ENCODE data around the gene SPPL2A. TPM values are rescaled to one million over a fixed set of nuclear protein-coding genes. Genes with fewer than 3 reads are reported as not detected.
A peak's percentile ranks its signal among the peaks of the same experiment; 100 is the strongest.
"Not testable (repeated sequence)": the region's sequence is repeated elsewhere in the genome, so short reads cannot be mapped to it uniquely, and the experiment has no call there.

The SPPL2A gene, protein sequence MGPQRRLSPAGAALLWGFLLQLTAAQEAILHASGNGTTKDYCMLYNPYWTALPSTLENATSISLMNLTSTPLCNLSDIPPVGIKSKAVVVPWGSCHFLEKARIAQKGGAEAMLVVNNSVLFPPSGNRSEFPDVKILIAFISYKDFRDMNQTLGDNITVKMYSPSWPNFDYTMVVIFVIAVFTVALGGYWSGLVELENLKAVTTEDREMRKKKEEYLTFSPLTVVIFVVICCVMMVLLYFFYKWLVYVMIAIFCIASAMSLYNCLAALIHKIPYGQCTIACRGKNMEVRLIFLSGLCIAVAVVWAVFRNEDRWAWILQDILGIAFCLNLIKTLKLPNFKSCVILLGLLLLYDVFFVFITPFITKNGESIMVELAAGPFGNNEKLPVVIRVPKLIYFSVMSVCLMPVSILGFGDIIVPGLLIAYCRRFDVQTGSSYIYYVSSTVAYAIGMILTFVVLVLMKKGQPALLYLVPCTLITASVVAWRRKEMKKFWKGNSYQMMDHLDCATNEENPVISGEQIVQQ
- total RNA-seq: 114 and 173 TPM in 2 replicates

DNA sequence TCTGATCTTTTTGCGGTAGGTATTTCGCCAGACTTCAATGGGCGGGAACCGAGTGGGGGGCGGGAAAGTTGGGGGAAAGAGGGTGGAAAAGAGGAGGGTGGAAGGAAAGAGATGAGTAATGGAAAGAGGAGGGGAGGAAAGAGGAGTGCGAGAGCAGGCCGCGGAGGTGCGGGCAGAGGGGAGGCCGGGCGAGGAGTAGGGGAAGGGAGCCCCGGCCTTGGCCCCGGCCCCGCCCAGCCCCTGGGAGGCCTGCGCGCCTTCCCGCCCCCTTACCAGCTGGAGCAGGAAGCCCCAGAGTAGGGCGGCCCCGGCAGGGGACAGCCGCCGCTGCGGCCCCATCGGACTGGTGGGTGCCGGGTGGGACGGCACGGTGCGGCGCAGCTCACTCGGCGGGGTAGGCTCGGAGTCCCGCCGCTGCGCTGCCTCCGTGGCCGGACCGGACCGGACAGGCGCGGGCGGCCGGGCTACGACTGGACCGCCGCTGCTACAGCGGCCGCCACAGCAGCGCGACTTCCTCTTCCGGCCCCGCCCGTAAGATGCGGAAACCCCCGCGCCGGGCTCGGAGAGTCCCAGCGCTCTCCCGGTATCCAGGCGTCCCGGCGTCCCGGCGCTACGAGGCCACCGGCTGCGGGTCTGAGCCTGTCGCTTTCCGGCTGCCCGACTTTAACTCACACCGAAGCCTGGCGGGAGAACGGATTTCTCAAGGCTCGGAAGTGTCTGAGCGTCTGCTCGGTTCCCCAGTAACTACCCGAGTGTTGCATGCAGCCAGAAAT lies at the start of gene SPPL2A:
SPPL2A (minus strand) TSS at position 512 of the 773 bp plus-strand sequence; CDS start at position 339, 173 bp downstream.
- DNase-seq: peak; percentile 67

DNA sequence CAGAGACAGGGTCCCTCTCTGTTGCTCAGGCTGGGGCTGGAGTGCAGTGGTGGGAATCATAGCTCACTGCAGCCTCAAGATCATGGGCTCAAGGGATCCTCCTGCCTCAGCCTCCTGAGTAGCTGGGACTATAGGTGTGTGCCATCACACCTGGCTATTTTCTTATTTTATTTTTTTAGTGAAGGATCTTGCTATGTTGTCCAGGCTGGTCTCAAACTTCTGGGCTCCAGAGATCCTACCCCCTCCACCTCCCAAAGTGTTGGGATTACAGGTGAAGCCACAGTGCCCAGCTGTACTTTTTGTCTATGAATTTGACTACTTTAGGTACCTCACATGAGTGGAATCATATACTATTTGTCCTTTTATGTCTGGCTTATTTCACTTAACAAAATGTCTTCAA lies 49.1 kb upstream of the SPPL2A start:
- no peak for DNase-seq

DNA sequence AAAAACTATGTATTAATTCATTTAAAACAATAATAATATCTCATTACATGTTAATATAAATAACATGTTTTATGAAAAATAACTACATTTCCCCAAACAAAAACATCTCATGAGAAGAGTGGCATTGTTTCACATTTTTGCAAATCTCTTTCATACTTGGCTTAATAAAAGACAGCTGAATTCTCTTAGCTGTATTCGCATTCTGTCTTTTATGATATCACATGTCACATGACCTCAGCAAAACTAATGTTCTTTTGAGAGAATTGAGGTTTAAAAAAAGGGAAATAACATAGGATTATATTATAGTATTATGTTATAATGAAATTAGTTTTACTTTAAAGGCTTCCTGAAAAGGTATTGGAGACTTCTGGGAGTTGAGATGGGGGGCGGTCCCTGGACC lies 48.4 kb upstream of the SPPL2A start:
- DNase-seq: no peak

DNA sequence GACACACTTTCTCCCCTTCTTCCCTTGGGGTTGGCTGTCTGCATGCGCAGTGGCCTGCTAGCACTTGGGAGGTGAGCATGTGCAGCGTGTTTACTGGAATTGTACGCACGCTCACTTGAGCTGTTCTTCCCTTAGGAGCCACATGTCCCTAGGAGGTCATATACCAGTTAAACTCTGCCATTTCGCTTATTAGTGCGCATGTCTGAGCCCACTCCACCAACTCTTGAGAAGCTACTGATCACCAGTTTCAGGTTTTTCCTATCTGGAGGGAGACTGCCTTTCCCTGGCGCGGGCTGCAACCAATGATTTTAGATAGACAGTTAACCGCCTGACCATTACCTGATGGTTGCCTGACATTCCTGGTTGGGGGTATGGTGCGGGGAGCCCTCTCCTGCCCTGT lies 47.6 kb upstream of the SPPL2A start:
- no peak for DNase-seq

DNA sequence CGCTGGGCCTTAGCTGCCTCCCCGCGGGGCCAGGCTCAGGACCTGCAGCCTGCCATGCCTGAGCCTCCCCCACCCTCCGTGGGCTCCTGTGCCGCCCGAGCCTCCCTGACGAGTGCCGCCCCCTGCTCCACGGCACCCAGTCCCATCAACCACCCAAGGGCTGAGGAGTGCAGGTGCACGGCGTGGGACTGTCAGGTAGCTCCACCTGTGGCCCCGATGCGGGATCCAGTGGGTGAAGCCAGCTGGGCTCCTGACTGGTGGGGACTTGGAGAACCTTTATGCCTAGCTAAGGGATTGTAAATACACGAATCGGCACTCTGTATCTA lies 46.6 kb upstream of the SPPL2A start:
- not testable (repeated sequence) for DNase-seq

DNA sequence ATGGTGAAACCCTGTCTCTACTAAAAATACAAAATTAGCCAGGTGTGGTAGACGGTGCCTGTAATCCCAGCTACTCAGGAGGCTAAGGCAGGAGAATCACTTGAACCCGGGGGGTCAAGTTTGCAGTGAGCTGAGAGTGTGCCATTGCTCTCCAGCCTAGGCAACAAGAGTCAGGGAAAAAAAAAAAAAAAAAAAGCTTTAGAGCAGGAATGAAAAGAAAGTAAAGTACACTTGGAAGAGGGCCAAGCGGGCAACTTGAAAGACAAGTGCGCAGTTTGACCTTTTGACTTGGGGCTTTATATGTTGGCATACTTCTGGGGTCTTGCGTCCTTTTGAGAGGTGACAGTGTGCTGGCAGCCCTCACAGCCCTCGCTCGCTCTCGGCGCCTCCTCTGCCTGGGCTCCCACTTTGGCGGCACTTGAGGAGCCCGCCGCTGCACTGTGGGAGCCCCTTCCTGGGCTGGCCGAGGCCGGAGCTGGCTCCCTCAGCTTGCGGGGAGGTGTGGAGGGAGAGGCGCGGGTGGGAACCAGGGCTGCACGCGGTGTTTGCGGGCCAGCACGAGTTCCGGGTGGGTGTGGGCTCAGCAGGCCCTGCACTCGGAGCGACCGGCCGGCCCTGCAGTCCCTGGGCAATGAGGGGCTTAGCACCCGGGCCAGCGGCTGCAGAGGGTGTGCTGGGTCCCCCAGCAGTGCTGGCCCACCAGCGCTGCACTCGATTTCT lies 46.1 kb upstream of the SPPL2A start:
- DNase-seq: not testable (repeated sequence)

DNA sequence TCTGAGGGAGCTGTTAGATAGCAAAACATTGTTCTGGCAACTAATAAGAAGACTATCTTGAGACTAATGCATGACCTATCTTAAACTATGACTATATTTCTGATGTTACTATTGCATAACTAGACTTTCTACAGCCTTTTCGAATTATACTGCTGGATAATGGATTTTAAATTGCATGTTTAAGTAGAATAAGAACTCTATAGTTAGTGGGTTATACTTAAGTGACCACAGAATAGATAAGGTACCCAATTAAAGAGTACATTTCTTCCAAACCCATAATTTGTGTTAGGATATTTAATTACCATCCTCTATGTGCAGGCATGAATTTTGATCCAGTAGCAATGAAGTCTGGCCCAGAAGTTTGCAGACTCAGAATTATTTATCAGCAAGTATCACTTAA lies 44.6 kb upstream of the SPPL2A start:
- DNase-seq: no peak

DNA sequence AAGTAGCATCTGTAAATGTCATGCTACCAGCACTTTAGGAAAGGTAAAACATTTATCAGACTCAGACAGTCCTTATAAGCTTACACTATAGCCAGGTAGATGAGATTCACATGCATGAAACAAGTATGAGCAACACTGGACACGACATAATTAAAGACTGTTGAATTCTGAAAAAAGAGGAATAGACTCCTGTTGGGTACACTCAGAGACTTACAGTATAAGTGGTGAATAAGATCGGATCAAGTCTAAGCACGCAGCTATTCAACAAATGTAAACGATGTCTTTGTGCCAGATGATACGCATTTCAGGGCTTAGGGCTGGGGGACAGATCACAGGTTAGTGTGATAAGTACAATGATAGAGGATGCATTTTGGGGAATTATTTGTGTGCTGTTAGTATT lies 43.2 kb upstream of the SPPL2A start:
- no peak for DNase-seq

DNA sequence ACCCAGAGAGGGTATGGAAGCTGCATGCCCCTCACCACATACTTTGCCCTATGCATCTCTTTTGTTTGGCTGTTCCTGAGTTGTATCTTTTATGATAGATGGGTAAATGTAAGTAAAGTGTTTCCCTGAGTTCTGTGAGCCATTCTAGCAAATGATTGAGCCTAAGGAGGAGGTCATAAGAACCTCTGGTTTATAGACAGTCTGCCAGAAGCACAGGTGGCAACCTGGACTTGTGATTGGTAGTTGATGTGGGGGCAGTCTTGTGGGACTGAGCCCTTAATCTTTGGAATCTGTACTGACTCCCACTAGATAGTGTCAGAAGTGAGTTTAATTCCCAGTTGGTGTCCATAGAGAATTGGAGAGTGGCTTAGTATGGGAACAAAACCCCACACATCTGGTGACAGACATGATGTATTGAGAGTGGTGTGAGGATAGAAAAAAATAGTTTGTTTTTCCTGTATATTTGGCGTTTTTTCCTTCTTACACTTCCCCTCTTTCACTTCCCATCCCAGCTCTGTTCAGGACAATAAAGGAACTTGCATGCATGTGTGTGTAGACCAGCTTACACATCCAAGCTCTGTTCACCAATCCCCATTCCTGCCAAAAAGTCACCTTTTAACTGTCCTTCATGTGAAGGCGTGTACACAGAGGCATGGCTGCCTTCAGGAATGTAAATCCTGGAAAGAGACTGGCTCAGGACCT lies 38.1 kb upstream of the SPPL2A start:
- DNase-seq: no peak

DNA sequence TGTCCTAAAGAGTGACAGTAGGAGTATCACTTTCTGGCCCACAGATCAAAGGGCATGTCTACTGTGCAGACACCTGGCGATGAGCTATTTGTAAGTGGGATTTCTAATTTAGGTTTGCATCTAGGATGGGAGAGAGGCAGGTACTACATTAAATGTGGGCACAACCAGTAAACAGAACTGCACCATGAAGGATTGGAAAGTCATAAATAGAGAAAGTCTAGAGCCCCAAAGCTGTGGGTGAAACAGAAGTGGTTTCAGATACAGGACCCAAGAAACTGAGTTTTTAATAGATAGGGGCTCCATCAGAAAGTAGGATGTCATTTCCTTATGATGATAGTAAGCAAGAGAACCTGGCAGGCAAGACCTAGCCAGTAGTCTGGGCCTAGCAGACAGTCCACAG lies 35.2 kb upstream of the SPPL2A start:
- DNase-seq: no peak

DNA sequence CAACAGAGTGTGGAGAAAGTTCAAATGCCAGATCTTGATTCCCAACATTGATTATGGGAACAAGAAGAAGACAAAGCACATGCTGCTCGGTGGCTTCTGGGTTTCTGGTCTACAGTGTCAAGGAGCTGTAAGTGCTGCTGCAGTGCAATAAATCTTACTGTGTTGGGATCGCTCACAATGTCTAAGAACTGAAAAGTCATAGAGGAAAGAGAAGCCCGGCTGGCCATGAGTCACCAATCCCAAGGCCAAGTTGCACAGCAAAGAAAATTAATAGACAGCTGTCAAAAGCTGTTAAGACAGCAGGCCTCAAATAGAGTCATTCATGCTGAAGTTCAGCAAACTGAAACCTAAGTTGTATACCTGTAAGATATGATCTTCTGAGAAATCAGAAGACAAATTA lies 33.2 kb upstream of the SPPL2A start:
- peak; percentile 50 for DNase-seq

DNA sequence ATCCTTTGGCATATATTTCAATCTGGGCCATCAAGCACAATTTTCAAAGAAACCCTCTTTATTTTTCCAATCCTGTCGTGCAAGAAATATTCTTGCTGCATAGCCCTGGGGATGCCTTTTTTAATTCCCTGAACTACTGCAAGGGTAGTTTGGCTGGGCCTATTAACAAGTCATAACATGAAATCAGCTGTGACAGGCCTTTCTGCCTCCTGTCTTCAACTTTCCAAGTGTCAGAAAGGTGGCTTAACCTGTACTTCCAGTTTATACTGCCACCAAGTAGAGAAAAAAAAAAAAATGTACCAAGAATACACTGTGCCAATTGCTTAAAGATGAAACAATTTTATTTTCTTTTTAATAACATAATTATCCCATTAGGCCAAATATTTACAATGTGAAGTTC lies 32.4 kb upstream of the SPPL2A start:
- no peak for DNase-seq

DNA sequence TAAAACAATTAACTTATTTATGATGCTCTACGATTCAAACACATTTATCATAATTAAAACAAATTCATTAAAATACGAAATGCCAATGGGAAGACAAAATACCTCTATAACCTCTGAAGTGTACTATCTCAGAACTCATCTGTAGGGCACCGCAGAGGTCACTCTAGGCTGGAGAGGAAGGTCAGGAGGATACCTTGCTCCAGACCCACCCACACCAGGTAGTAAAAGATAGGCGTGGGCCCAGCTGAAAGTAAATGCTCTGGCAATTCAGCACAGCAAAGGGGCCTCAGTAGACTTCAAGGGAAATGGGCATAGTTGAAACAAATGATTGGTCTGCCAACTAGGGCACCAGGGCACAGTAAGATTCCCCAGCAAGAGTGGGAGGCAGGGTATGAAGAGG lies 26.0 kb upstream of the SPPL2A start:
- no peak for DNase-seq

DNA sequence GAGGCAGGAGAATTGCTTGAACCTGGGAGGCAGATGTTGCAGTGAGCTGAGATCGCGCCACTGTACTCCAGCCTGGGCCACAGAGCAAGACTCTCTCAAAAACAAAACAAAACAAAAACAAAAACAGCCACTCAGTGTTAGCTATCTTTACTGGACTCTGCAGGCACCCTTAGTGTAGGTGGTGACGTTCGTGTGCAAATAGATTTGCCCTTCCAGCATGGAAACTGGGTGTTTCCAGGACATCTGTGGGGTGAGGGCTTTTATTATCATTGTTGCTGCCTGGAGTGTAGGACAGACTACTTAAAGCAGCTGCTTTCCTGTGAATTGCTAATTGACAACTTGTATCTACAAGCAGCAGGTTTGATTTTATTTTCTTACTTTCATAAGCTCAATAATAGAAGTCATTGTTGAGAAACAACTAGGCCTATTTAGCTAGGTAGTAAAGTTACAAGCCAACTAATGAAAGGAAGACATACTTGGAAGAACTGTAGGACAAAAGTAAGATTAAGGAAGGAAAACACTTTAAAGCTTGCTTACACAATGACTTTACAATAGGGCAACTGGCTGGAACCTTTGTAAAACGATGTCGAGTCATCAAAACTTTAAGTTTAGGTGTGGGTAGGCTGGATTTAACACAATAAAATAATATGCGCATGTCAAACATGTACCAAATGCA lies 25.4 kb upstream of the SPPL2A start:
- no peak for DNase-seq

DNA sequence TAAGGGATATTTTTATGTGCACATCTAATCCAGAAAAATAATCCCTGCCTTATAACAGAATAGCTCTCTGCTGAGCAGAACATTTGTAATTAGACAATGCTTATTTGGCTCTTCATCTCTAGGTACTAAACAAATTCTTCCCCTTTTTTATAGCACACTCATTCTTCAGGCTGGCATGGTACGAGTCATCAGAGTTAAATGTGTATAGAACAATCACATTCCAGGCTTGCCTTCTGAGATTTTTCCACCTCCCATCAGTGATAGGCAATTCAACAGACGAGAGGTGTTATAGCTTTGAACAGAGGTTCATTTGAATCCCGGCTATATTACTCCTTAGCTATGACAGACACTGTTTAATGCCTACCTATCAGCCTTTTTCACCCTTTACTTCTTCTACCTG lies 21.4 kb upstream of the SPPL2A start:
- no peak for DNase-seq

DNA sequence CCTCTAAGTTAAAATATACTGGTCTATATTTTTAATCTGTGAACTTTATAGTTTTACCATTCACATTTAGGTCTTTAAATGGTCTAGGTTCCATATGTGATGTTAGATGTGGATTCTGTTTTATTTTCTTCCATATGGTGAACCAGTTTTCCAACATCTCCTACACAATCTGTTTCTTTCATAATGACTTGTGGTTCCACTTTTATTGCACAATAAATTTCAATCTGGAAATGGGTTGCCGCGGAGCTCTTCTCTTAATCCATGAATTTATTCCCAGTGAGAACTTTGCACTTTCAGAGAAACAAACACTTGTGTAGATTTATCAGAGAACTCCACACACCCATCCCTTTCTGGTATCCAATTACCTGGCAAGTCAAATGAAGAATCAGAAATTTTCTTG lies 20.9 kb upstream of the SPPL2A start:
- DNase-seq: no peak

DNA sequence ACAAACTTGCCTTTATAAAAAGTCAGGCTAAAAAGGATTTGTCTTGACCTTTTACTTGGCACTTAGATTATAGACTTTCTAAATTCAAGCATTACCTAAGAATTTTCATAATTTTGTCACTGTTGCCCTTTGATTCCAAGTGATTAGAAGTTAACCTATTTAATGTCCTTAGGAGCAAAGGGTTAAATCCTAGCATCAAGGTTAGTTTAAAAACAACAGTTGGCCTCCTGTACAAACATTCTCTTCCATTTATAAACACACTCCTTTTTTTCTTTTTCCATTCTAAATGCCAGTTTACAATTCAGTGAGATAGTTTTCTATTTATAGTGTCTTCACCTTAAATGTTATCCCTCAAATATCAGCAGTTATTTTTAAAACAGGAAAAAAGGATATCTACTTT lies 18.4 kb upstream of the SPPL2A start:
- no peak for DNase-seq

DNA sequence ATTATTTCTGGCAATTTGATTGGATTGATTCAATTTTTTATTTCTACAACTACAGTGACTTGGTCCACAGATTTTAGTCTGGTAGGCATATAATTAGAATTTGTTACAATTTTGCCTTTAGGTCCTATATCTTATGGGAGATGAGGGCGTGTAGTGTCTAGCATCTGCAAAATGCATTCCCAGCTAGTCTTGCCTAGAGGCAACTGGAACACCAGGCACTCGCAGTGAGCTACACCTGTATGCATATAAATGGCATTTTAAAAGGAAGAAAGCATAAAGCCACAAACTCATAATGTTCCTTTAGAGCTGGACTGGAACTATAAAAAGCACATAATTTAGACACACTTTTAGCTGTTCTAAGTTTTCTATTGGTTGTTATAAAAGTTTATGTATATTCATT lies 17.9 kb upstream of the SPPL2A start:
- no peak for DNase-seq

DNA sequence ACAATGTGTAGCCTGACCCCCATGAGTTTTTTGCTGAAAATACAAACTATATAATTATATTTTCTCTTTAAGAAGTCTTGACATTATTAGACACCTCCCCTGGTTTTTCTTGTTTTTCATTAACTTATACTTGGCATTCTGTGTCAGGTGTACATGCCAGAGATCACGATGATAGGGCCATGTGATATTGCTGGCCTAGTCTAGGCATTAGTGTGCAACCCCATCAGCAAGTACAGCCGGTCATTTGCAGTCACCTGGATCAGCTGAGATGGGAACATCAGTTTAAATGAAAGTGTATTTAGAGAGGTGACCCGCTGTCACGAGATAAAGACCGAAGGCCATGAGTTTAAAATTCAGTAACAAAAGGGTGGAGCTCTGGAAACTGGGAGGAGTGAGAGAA lies 12.6 kb upstream of the SPPL2A start:
- no peak for DNase-seq

DNA sequence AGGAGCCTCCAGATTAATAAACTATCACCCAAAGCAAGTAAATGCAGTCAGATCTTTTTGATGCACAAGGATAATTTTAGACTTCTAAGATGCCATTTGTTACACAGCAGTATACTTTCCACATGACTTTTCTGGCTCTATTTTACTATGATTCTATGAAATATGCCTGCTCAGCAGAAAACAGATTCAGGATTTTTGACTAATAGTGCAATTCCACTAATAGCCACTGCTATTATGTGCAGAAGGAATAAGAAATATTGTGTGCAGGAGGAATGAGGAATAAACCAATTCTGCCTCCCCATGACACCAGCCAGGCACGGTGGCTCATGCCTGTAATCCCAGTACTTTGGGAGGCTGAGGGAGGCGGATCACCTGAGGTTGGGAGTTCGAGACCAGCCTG lies 11.5 kb upstream of the SPPL2A start:
- no peak for DNase-seq

DNA sequence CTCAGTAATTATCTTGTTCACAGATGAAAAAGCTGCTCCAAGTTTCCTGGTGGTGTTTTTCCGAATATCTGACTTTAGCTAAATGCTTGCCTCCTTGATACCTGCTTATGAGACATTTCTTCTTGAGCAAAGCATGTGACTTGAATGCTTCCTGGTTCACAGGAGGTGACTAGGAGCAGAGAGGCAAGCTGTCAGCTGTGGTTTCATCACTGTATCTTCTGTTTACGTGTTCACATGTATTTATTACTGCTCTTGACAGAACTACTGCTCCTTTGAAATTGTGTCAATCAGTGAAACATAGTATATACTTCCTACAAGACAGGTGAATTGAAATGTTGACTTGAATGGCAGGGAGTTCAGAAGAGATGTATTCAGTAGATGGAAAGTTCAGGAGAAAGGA lies 8.9 kb upstream of the SPPL2A start:
- DNase-seq: no peak

DNA sequence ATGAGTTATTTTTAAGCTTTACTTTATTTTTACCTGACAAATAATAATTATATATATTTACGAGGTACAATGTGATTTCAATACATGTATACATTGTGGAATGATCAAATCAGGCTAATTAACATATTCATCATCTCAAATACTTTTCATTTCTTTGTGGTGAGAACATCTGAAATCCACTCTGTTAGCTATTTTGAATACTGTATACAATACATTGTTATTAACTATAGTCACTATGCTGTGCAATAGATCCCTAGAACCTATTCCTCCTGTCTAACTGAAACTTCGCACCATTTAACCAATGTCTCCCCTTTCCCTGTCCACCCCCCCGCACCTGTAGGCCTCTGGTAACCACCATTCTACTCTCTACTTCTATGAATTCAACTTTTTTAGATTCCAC lies 7.9 kb upstream of the SPPL2A start:
- no peak for DNase-seq

Data from dermis blood vessel endothelial cell (primary cell).